Stimulated activated naive CD4-positive, alpha-beta T cell (primary cell): ENCODE results near the gene LYPLA2.

ENCODE experiments used
- DNase-seq, 6 experiments: peaks; one replicate each; lab custom pipeline; 2025; lab: John Stamatoyannopoulos, UW

The LYPLA2 gene

GRCh38 chr1:23837908-23838307 lies 47.0 kb downstream of the LYPLA2 start:
- no peak for DNase-seq

GRCh38 chr1:23838401-23838866 lies 47.5 kb downstream of the LYPLA2 start:
- DNase-seq, result peak; percentile 59 to 80 (median 73)

GRCh38 chr1:23843644-23844043 lies 52.7 kb downstream of the LYPLA2 start:
- no peak for DNase-seq
